ENCODE data around the gene ZDHHC11.

GRCh38 chr5:749101-749670 lies 101.6 kb downstream of the ZDHHC11 start:
- TF ChIP-seq CTCF (conservative IDR thresholded peaks at IDR 0.05; ENCODE audit: low read depth, low read length) (no peak), EZH2 (IDR thresholded peaks at IDR 0.05; ENCODE audit: low read length, unreplicated experiment) (no peak)
